SK-N-SH treated with all-trans-retinoic acid at 6 μM for 48 hours (cell line): ENCODE measurements around the gene THAP11.
"Not testable (repeated sequence)": the region's sequence is repeated elsewhere in the genome, so short reads cannot be mapped to it uniquely, and the experiment has no call there.

Experiments
- ATAC-seq: fragments of 200-7000 bp; cut with Tn5 transposase; 3 replicates; pipeline ENCODE4 v1.9.1; 2020; ENCODE audit warnings: mild to moderate bottlenecking, moderate library complexity
- ARNTL ChIP-seq: fragments of 450-650 bp; formaldehyde crosslinking; IDR thresholded peaks from 2 replicates; pipeline ENCODE4 v1.5.0; 2020; ENCODE audit warnings: low read depth, mild to moderate bottlenecking, moderate library complexity, borderline replicate concordance
- CREB5 ChIP-seq: fragments of 250-450 bp; sonication (Bioruptor Pico); IDR thresholded peaks from 2 replicates; pipeline ENCODE4 v1.5.1; 2020; ENCODE audit warnings: low read depth, mild to moderate bottlenecking, moderate library complexity
- CSDC2 ChIP-seq: fragments of 250-450 bp; sonication (Bioruptor Pico); IDR thresholded peaks from 2 replicates; pipeline ENCODE4 v1.5.0; 2020; ENCODE audit warnings: mild to moderate bottlenecking, moderate library complexity
- CSRNP3 ChIP-seq: fragments of 250-450 bp; sonication (Bioruptor Pico); IDR thresholded peaks from 2 replicates; pipeline ENCODE4 v1.5.1; 2021; ENCODE audit warnings: mild to moderate bottlenecking, moderate library complexity
- ESRRG ChIP-seq: fragments of 250-450 bp; sonication (Bioruptor Pico); IDR thresholded peaks from 2 replicates; pipeline ENCODE4 v1.6.1; 2021; ENCODE audit warnings: mild to moderate bottlenecking
- GLIS3 ChIP-seq: fragments of 250-450 bp; sonication (Bioruptor Pico); IDR thresholded peaks from 2 replicates; pipeline ENCODE4 v1.5.0; 2020; ENCODE audit warnings: mild to moderate bottlenecking, moderate library complexity
- ISL1 ChIP-seq: fragments of 250-450 bp; sonication (Bioruptor Pico); IDR thresholded peaks from 2 replicates; pipeline ENCODE4 v2.1.2; 2022; ENCODE audit warnings: mild to moderate bottlenecking, moderate library complexity
- OSR1 ChIP-seq: fragments of 250-450 bp; sonication (Bioruptor Pico); IDR thresholded peaks from 2 replicates; pipeline ENCODE4 v1.8.0; 2022; ENCODE audit warnings: moderate library complexity, mild to moderate bottlenecking, inconsistent platforms
- PATZ1 ChIP-seq: fragments of 250-450 bp; sonication (Bioruptor Pico); IDR thresholded peaks from 2 replicates; pipeline ENCODE4 v1.8.0; 2020; ENCODE audit warnings: mild to moderate bottlenecking, moderate library complexity, borderline replicate concordance
- POU6F1 ChIP-seq: fragments of 250-450 bp; sonication (Bioruptor Pico); IDR thresholded peaks from 2 replicates; pipeline ENCODE4 v1.8.0; 2021; ENCODE audit warnings: low read depth, mild to moderate bottlenecking, moderate library complexity, borderline replicate concordance
- PPARA ChIP-seq: fragments of 250-450 bp; sonication (Bioruptor Pico); IDR thresholded peaks from 2 replicates; pipeline ENCODE4 v1.5.0; 2020; ENCODE audit warnings: mild to moderate bottlenecking, borderline replicate concordance
- RARB ChIP-seq: fragments of 250-450 bp; sonication (Bioruptor Pico); IDR thresholded peaks from 2 replicates; pipeline ENCODE4 v1.8.0; 2021; ENCODE audit warnings: mild to moderate bottlenecking, moderate library complexity
- TCF4 ChIP-seq: fragments of 250-450 bp; sonication (Bioruptor Pico); IDR thresholded peaks from 2 replicates; pipeline ENCODE4 v1.8.0; 2021; ENCODE audit warnings: mild to moderate bottlenecking, moderate library complexity, borderline replicate concordance
- TOX ChIP-seq: fragments of 250-450 bp; sonication (Bioruptor Pico); IDR thresholded peaks from 2 replicates; pipeline ENCODE4 v1.8.0; 2021; ENCODE audit warnings: mild to moderate bottlenecking, moderate library complexity, borderline replicate concordance
- TSHZ2 ChIP-seq: fragments of 250-450 bp; sonication (Bioruptor Pico); IDR thresholded peaks from 2 replicates; pipeline ENCODE4 v1.5.0; 2020; ENCODE audit warnings: mild to moderate bottlenecking, moderate library complexity
- ZC3H10 ChIP-seq: fragments of 250-450 bp; sonication (Bioruptor Pico); IDR thresholded peaks from 2 replicates; pipeline ENCODE4 v1.5.1; 2021; ENCODE audit warnings: mild to moderate bottlenecking, moderate library complexity
- ZFP3 ChIP-seq: fragments of 250-450 bp; sonication (Bioruptor Pico); IDR thresholded peaks from 2 replicates; pipeline ENCODE4 v1.5.0; 2020; ENCODE audit warnings: mild to moderate bottlenecking, moderate library complexity
- ZFP30 ChIP-seq: fragments of 450-650 bp; formaldehyde crosslinking; IDR thresholded peaks from 2 replicates; pipeline ENCODE4 v1.5.0; 2022; ENCODE audit warnings: mild to moderate bottlenecking, moderate library complexity
- ZNF70 ChIP-seq: fragments of 450-650 bp; formaldehyde crosslinking; IDR thresholded peaks from 2 replicates; pipeline ENCODE4 v1.5.0; 2020; ENCODE audit warnings: mild to moderate bottlenecking, moderate library complexity
- ZNF8 ChIP-seq: fragments of 450-650 bp; formaldehyde crosslinking; IDR thresholded peaks from 2 replicates; pipeline ENCODE4 v1.5.0; 2020; ENCODE audit warnings: mild to moderate bottlenecking, moderate library complexity

THAP11 gene

GRCh38 chr16:67861877-67862276, 19.8 kb downstream of the THAP11 start:
- TF ChIP-seq PPARA (no peak), ISL1 (CRISPR knock-in tag) (no peak), CSRNP3 (CRISPR knock-in tag) (no peak), ZFP3 (CRISPR knock-in tag) (no peak), RARB (CRISPR knock-in tag) (no peak), CSDC2 (CRISPR knock-in tag) (no peak), ZNF70 (CRISPR knock-in tag) (no peak), POU6F1 (CRISPR knock-in tag) (no peak), ZC3H10 (CRISPR knock-in tag) (no peak), CREB5 (CRISPR knock-in tag) (no peak), TCF4 (CRISPR knock-in tag) (no peak), OSR1 (CRISPR knock-in tag) (no peak), TOX (no peak), ARNTL (no peak), ZNF8 (CRISPR knock-in tag) (no peak), ZFP30 (no peak), GLIS3 (no peak)
- no peak for ATAC-seq

GRCh38 chr16:67862623-67863583, 20.8 kb downstream of the THAP11 start:
- no peak for ATAC-seq

GRCh38 chr16:67864044-67864443, 21.9 kb downstream of the THAP11 start:
- ATAC-seq, result not testable (repeated sequence)

More at GRCh38 chr16:67862623-67863583, 20.8 kb downstream of the THAP11 start:
- TF ChIP-seq RARB (CRISPR knock-in tag) (no peak), ZFP30 (no peak), ZNF70 (CRISPR knock-in tag) (no peak), ZFP3 (CRISPR knock-in tag) (no peak), ARNTL (no peak), TSHZ2 (CRISPR knock-in tag) (no peak)

GRCh38 chr16:67864594-67864993, 22.5 kb downstream of the THAP11 start:
- ATAC-seq, result no peak
- TF ChIP-seq RARB (CRISPR knock-in tag) (no peak), CSDC2 (CRISPR knock-in tag) (no peak), ESRRG (CRISPR knock-in tag) (no peak), POU6F1 (CRISPR knock-in tag) (no peak), CSRNP3 (CRISPR knock-in tag) (no peak), ZNF70 (CRISPR knock-in tag) (no peak), PATZ1 (CRISPR knock-in tag) (no peak), TCF4 (CRISPR knock-in tag) (no peak), TOX (no peak)
